Right lung (tissue), 5 donors: ENCODE results near the gene GLT8D1. TPM values are rescaled to one million over a fixed set of nuclear protein-coding genes. Genes with fewer than 3 reads are reported as not detected.
"Not testable (repeated sequence)": the region's sequence is repeated elsewhere in the genome, so short reads cannot be mapped to it uniquely, and the experiment has no call there.

Source experiments
- DNase-seq, 2 donors: peaks; one replicate each; pipeline ENCODE4 v3.0.0-alpha.2; 2013
- polyA plus RNA-seq, 5 donors: library from polyadenylated mRNA; unstranded; fragments of 120-200 nt; gene quantifications; one replicate each; pipeline versions ENCODE4 v1.2.1 to v1.2.3, GENCODE V29; 2013; ENCODE audit warnings: inconsistent platforms in 1 of 5, low replicate concordance in 1 of 5; ENCODE audit not compliant: insufficient read length in 5 of 5, insufficient read depth in 1 of 5

The GLT8D1 gene
- polyA plus RNA-seq, 5 donors: 104 to 121 (median 119) TPM

- DNase-seq: no peak
Observed at GRCh38 chr3:52683611-52684010, 22.0 kb downstream of the GLT8D1 start.

- no peak for DNase-seq
Observed at GRCh38 chr3:52682016-52682415, 23.6 kb downstream of the GLT8D1 start.

- DNase-seq: no peak
Observed at GRCh38 chr3:52681596-52681995, 24.0 kb downstream of the GLT8D1 start.

- no peak for DNase-seq
Observed at GRCh38 chr3:52679811-52680210, 25.8 kb downstream of the GLT8D1 start.

GRCh38 chr3:52679199-52679538, 26.4 kb downstream of the GLT8D1 start:
- DNase-seq: no peak

- no peak for DNase-seq
Observed at GRCh38 chr3:52678265-52679198, 27.1 kb downstream of the GLT8D1 start.

DNA sequence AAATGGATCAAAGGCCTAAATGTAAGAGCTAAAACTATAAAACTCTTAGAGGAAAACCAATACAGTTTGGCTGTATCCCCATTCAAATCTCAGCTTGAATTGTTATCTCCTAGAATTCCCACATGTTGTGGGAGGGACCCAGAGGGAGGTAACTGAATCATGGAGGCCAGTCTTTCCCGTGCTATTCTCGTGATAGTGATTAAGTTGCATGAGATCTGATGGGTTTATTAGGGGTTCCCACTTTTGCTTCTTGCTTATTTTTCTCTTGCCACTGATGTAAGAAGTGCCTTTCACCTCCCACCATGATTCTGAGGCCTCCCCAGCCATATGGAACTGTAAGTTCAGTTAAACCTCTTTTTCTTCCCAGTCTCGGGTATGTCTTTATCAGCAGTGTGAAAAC, 29.4 kb downstream of the GLT8D1 start:
- not testable (repeated sequence) for DNase-seq

DNA sequence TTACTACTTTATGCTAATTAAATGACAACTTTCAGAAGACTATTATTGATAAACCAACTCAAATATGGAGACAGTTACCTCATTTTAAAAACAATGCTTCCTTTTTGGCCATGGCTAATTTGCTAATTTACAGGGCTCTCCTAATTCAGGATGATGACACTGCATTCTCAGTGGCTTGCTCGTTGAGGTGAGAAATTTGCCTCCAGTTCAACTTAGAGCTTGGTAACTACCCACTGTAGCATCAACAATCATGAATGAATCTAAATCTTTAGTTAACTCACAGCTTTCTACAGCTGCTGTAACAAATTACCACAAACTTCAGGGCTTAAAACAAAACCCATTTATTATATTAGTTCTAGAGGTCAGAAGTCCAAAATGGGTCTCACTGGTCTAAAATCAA, 33.9 kb downstream of the GLT8D1 start:
- DNase-seq: no peak

GRCh38 chr3:52670621-52671521, 34.7 kb downstream of the GLT8D1 start:
- no peak for DNase-seq

- no peak for DNase-seq
Observed at GRCh38 chr3:52663098-52663497, 42.5 kb downstream of the GLT8D1 start.

DNA sequence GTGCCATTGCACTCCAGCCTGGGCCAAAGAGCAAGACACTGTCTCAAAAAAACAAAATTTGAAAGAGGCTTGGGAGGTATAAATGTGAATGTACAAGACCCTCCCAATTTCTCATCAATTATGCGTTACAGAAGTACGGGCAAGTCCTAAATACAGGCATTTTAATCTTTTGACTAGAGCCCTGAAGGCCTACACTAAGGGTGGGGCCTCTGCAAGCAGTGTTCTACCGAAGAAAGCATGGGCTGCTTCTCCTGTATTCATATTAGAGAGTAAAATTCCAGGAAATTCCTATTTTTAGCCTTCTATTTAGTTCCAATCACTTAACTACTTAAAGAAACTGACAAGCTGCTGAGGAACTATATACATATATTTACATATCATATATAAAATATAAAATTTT, 45.5 kb downstream of the GLT8D1 start:
- DNase-seq: no peak

DNA sequence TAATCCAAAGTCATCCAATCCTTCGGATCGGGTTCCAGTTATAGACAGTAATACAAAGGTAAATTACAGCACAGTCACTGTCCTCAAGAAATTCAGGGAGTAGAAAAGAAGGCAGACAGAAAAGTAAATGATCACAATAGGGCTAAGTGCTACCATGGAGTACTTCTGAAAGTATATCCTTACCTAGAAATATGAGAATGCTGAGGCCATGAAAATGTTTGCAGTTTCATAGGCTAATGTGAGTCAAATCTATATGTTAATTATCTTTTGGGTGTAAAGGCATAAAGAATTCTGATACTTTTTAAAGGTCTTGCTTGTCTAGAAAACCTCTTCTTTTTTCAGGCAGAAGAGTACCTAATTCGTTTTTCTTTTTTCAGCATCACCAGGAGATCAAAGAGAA, 49.7 kb downstream of the GLT8D1 start:
- no peak for DNase-seq

GRCh38 chr3:52651592-52651991, 54.0 kb downstream of the GLT8D1 start:
- no peak for DNase-seq

DNA sequence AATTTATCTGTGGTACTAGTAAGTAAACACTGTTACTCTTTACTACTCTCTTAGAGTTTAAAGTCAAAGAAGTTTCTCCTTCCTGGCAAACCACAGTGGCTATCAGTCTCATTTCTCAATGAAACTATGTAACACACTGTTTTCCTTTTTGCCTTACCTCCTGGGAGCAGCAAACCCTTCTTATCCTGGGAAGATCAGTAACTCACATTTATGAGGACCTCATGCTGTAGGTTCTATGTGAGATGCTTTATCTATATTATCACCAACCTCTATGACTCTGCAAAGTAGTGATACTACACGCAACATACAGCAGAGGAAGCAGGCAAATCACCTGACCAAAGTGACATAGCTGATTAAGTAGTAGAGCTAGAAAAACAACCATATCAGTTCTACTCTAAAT, 55.2 kb downstream of the GLT8D1 start:
- DNase-seq: no peak

DNA sequence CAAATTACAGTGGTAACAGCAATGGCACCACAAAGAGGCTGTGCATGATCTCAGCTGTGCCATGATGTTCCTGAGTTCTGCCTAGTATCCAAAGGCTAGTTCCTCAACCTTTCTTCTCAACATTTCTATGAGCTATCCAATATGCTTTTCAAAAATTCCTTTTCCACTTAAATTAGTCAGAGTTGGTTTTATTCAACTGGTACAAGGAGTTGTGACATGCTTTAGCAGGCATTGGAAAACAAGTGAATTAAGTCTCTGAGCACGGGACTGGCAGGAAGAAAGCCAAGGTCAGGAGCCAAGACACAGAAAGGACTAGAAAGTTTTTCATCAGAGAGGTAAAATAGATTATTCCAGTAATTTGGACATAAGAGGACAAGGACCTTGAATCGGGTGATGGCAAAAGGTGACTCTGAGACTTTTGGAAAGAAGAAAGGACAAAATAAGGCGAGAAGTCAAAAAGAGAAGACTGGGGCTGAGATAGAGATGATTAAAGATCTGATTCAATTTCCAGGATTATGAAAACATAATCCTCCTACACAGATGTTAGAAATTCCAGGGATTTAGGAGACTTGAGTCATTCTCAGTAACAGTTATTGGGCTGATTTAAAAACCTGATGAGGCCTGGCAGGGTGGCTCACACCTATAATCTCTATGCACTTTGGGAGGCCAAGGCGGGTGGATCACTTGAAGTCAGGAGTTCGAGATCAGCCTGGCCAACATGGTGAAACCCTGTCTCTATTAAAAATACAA, 56.0 kb downstream of the GLT8D1 start:
- DNase-seq: no peak

- DNase-seq: no peak
Observed at GRCh38 chr3:52645549-52645948, 60.0 kb downstream of the GLT8D1 start.

Other genes with a start within 250 kb of the GLT8D1 start
- 10 to 100 TPM; 40.9 to 60.8 (median 43.4) TPM for gene STAB1, start 210.5 kb downstream of the GLT8D1 start, polyA plus RNA-seq
- gene NT5DC2, start 171.9 kb downstream of the GLT8D1 start, polyA plus RNA-seq: 100 to 1,000 TPM; 205 to 350 (median 239) TPM
- 10 to 100 TPM in 4 of 5 donors, 1 to 10 TPM in 1; 8.5 to 24.3 (median 12.9) TPM for gene UQCC5, start 169.2 kb downstream of the GLT8D1 start, polyA plus RNA-seq
- gene PBRM1, start 19.9 kb downstream of the GLT8D1 start, polyA plus RNA-seq: 10 to 100 TPM; 42.9 to 78.6 (median 65.2) TPM
- 100 to 1,000 TPM; 100 to 124 (median 107) TPM for gene GNL3, start 19.8 kb downstream of the GLT8D1 start, polyA plus RNA-seq
- 100 to 1,000 TPM; 113 to 138 (median 123) TPM for gene SPCS1, start 315 bp upstream of the GLT8D1 start, polyA plus RNA-seq
- gene NEK4, start 65.1 kb upstream of the GLT8D1 start, polyA plus RNA-seq: 10 to 100 TPM; 20.7 to 30.7 (median 27.2) TPM
- 1 to 10 TPM in 1 of 5 donors, under 1 TPM in 1, not detected in 3; 0.15 to 6.0 TPM for gene ITIH1, start 71.8 kb upstream of the GLT8D1 start, polyA plus RNA-seq
- 1 to 10 TPM; 2.3 to 6.3 (median 3.8) TPM for gene ITIH3, start 89.0 kb upstream of the GLT8D1 start, polyA plus RNA-seq
- gene ITIH4, start 124.9 kb upstream of the GLT8D1 start, polyA plus RNA-seq: 10 to 100 TPM in 3 of 5 donors, 1 to 10 TPM in 2; 8.6 to 12.6 (median 11.1) TPM
- gene MUSTN1, start 129.2 kb upstream of the GLT8D1 start, polyA plus RNA-seq: 1 to 10 TPM in 3 of 5 donors, under 1 TPM in 2; 0.53 to 4.8 (median 1.5) TPM
- gene STIMATE, start 191.8 kb upstream of the GLT8D1 start, polyA plus RNA-seq: 10 to 100 TPM; 13.4 to 18.6 (median 16.0) TPM